A549 treated with CpdA at 1 μM for 4 hours (cell line): Measurements from ENCODE around the gene YPEL4. TPM values are rescaled to one million over a fixed set of nuclear protein-coding genes. Genes with fewer than 3 reads are reported as not detected.

Experiments used
- total RNA-seq: library from RNA; stranded (reverse); fragments of 200-300 nt; extraction: Qiagen RNA extraction; gene quantifications from 5 replicates; pipeline ENCODE4 v1.2.3, GENCODE V29; 2022; ENCODE audit warnings: low read depth

YPEL4 gene
- total RNA-seq, result 0.16 to 0.43 TPM (median 0.32 TPM) in 5 replicates

GRCh38 chr11:57649826-57650738, at the start of gene YPEL4:
Gene YPEL4, minus strand, starts transcription at chr11:57649912. Its CDS starts 2,805 bp downstream, at chr11:57647107.

GRCh38 chr11:57667736-57668433, 18.2 kb upstream of the YPEL4 start, which contains the start of gene ZDHHC5:
Gene ZDHHC5, plus strand, starts transcription at chr11:57668114. Its CDS starts 4,977 bp downstream, at chr11:57673091.

GRCh38 chr11:57657194-57658022, 7.7 kb upstream of the YPEL4 start, which contains the start of gene CLP1:
Gene CLP1, plus strand, starts transcription at chr11:57657762. Its CDS starts 1,715 bp downstream, at chr11:57659477.

GRCh38 chr11:57597461-57597915, 52.2 kb downstream of the YPEL4 start, which contains the start of gene SERPING1:
Gene SERPING1, plus strand, starts transcription at chr11:57597685. Its CDS starts 586 bp downstream, at chr11:57598271.

Other genes with a start within 250 kb of the YPEL4 start
- gene SLC43A3, start 222.8 kb downstream of the YPEL4 start, total RNA-seq, result 0.28 to 0.74 TPM (median 0.33 TPM) in 5 replicates
- gene RTN4RL2, start 189.4 kb downstream of the YPEL4 start, total RNA-seq, result 72.6 to 128 TPM (median 115 TPM) in 5 replicates
- gene SLC43A1, start 134.2 kb downstream of the YPEL4 start, total RNA-seq, result 2.8 to 4.0 TPM (median 3.8 TPM) in 5 replicates
- 159 to 183 TPM (median 179 TPM) in 5 replicates for gene TIMM10, start 119.2 kb downstream of the YPEL4 start, total RNA-seq
- gene SMTNL1, start 112.3 kb downstream of the YPEL4 start, total RNA-seq, result not detected in 5 replicates
- 27.0 to 32.5 TPM (median 30.1 TPM) in 5 replicates for gene UBE2L6, start 82.2 kb downstream of the YPEL4 start, total RNA-seq
- gene SERPING1, start 52.2 kb downstream of the YPEL4 start, total RNA-seq, result 0.37 to 1.1 TPM (median 0.64 TPM) in 5 replicates
- 28.0 to 33.4 TPM (median 30.8 TPM) in 5 replicates for gene CLP1, start 7.8 kb upstream of the YPEL4 start, total RNA-seq
- 69.2 to 78.2 TPM (median 74.6 TPM) in 5 replicates for gene ZDHHC5, start 18.2 kb upstream of the YPEL4 start, total RNA-seq
- 23.5 to 33.9 TPM (median 32.1 TPM) in 5 replicates for gene MED19, start 62.3 kb upstream of the YPEL4 start, total RNA-seq
- 153 to 171 TPM (median 156 TPM) in 5 replicates for gene TMX2, start 62.7 kb upstream of the YPEL4 start, total RNA-seq
- 109 to 155 TPM (median 142 TPM) in 5 replicates for gene SELENOH, start 91.6 kb upstream of the YPEL4 start, total RNA-seq
- not detected in 5 replicates for gene BTBD18, start 101.9 kb upstream of the YPEL4 start, total RNA-seq
- gene CTNND1, start 111.9 kb upstream of the YPEL4 start, total RNA-seq, result 56.8 to 69.6 TPM (median 66.6 TPM) in 5 replicates